Ovary (tissue), 9 donors: Measurements from ENCODE around the gene LAMB4. TPM values are rescaled to one million over a fixed set of nuclear protein-coding genes. Genes with fewer than 3 reads are reported as not detected.

Experiments
- DNase-seq, 5 donors: peaks; one replicate each; pipeline ENCODE4 v3.0.0-alpha.2; 2019 to 2020
- H3K27ac ChIP-seq, 2 donors: fragments of 200-600 bp; one replicate each; pipeline versions ENCODE4 v1.5.1 to v1.8.0; 2019 to 2022
- H3K27me3 ChIP-seq: fragments of 200-600 bp; one replicate; pipeline ENCODE4 v1.8.0; 2022
- H3K36me3 ChIP-seq: fragments of 200-600 bp; sonication (generic); one replicate; pipeline ENCODE4 v1.5.1; 2019
- H3K4me1 ChIP-seq: one replicate; pipeline ENCODE4 v1.8.1; 2013; ENCODE audit warnings: mild to moderate bottlenecking, moderate library complexity; ENCODE audit not compliant: insufficient read depth
- H3K4me3 ChIP-seq: fragments of 200-600 bp; sonication (generic); one replicate; pipeline ENCODE4 v1.5.1; 2017
- H3K9me3 ChIP-seq, 2 donors: fragments of 200-600 bp in 1 of 2; sonication (generic) in 1 of 2; one replicate each; pipeline versions ENCODE4 v1.5.1 to v1.8.1; 2013 to 2019; ENCODE audit warnings: mild to moderate bottlenecking in 1 of 2, moderate library complexity in 1 of 2
- CTCF ChIP-seq, 3 donors: fragments of 450-650 bp in 2 of 3; fragments of 200-600 bp in 1 of 3; IDR thresholded peaks; one replicate each; pipeline versions ENCODE4 v1.5.1 to v1.8.0; 2016 to 2022; ENCODE audit warnings: antibody characterized with exemption in 3 of 3, mild to moderate bottlenecking in 1 of 3
- EP300 ChIP-seq: sonication (generic); formaldehyde crosslinking; IDR thresholded peaks from one replicate; pipeline ENCODE4 v1.6.1; 2017; ENCODE audit warnings: antibody characterized with exemption
- POLR2A ChIP-seq: fragments of 450-650 bp; IDR thresholded peaks from one replicate; pipeline ENCODE4 v1.6.1; 2017; ENCODE audit warnings: antibody characterized with exemption, mild to moderate bottlenecking, moderate library complexity
- WGBS, 3 donors: extraction: QIAGEN DNeasy Blood & Tissue Kit in 1 of 3; methylation state at CpG; one replicate each; pipeline versions ENCODE4 v1.1.5 to v1.1.7; 2013 to 2017; 5-methylcytosine and 5-hydroxymethylcytosine counted together
- intact Hi-C, 4 donors: fragments of 100-400 bp; cut with DNase I; formaldehyde crosslinking; loops; one replicate each; pipeline versions ENCODE4 v1.11.0 to v1.15.1; 2022 to 2023
- polyA plus RNA-seq, 2 donors: library from polyadenylated mRNA; stranded (reverse); fragments of 200-250 nt in 1 of 2; fragments of 350-450 nt in 1 of 2; fragmentation: Illumina TruSeq in 1 of 2; extraction: RNeasy Lipid Tissue Mini Kit (QIAGEN cat#74804) in 1 of 2; gene quantifications; one replicate each; pipeline ENCODE4 v1.2.3, GENCODE V29; 2013 to 2014
- total RNA-seq, 7 donors: library from RNA; depleted of rRNA in 2 of 7; stranded (reverse); fragments of >200 nt in 2 of 7; fragmentation: NEBNext Ultra II Directional in 3 of 7; extraction: Animal tissue kit (Norgen Biotek cat#: 25700) in 3 of 7; gene quantifications; one replicate each; pipeline versions ENCODE4 v1.1.0 to v1.2.4, GENCODE V29; 2016 to 2023
- donor health status: DM: no; HTN: no; CAD: no; lungs with moderate emphysema.
- donor health status: DM: no; HTN: no; CAD: no.
- donor health status: Bipolar disorder and iron deficiency.
- donor health status: DM: yes; HTN: yes; CAD: no.
- donor health status: DM: no; HTN: no; CAD: no.
- donor health status: DM: yes; HTN: yes; CAD: no.

LAMB4 gene
- total and polyA plus RNA-seq, 9 donors: 0.10 to 0.17 TPM; not detected in 7

- intact Hi-C loops: no loop called here
- no peaks in the 10 kb centered on the region for H3K36me3 ChIP-seq
- peaks cover 6% of the 10 kb centered on the region for H3K4me1 ChIP-seq
- 90 to 96% (median 93%) methylated on average over 1 of the region's 1 CpG for WGBS, 3 donors
- no peaks in the 10 kb centered on the region for H3K9me3 ChIP-seq
- H3K27me3 ChIP-seq: no peaks in the 10 kb centered on the region
- TF ChIP-seq CTCF (IDR thresholded peaks at IDR 0.05) (no peak), POLR2A (no peak)
- H3K4me3 ChIP-seq: no peak overlapping the region
- no peak for DNase-seq
- H3K27ac ChIP-seq: no peak overlapping the region
Measured at GRCh38 chr7:108089381-108089780, 40.8 kb downstream of the LAMB4 start.

- no peak for DNase-seq
- peaks cover 3% of the 10 kb centered on the region for H3K4me1 ChIP-seq
- H3K4me3 ChIP-seq: no peak overlapping the region
- no peak overlapping the region for H3K27ac ChIP-seq
- no peaks in the 10 kb centered on the region for H3K36me3 ChIP-seq
- intact Hi-C loops: no loop called here
- no peaks in the 10 kb centered on the region for H3K9me3 ChIP-seq
- no peak for TF ChIP-seq CTCF (IDR thresholded peaks at IDR 0.05)
- TF ChIP-seq POLR2A: no peak
- no peak for TF ChIP-seq EP300
- H3K27me3 ChIP-seq: no peaks in the 10 kb centered on the region
Measured at GRCh38 chr7:108088729-108089128, 41.4 kb downstream of the LAMB4 start.

GRCh38 chr7:108087778-108088177 is 42.4 kb downstream of the LAMB4 start:
- no peaks in the 10 kb centered on the region for H3K4me1 ChIP-seq
- no peak overlapping the region for H3K4me3 ChIP-seq
- no peaks in the 10 kb centered on the region for H3K9me3 ChIP-seq
- no peaks in the 10 kb centered on the region for H3K36me3 ChIP-seq
- TF ChIP-seq EP300 (no peak), CTCF (IDR thresholded peaks at IDR 0.05) (no peak), POLR2A (no peak)
- DNase-seq: no peak
- intact Hi-C loops: no loop called here
- no peak overlapping the region for H3K27ac ChIP-seq
- WGBS, 3 donors: 95 to 97% (median 95%) methylated on average over 1 of the region's 1 CpG
- no peaks in the 10 kb centered on the region for H3K27me3 ChIP-seq

GRCh38 chr7:108086962-108087361 is 43.2 kb downstream of the LAMB4 start:
- no peak overlapping the region for H3K27ac ChIP-seq
- H3K36me3 ChIP-seq: no peaks in the 10 kb centered on the region
- H3K27me3 ChIP-seq: no peaks in the 10 kb centered on the region
- H3K9me3 ChIP-seq: no peaks in the 10 kb centered on the region
- H3K4me1 ChIP-seq: no peaks in the 10 kb centered on the region
- DNase-seq: no peak
- TF ChIP-seq CTCF (IDR thresholded peaks at IDR 0.05): no peak
- TF ChIP-seq EP300: no peak
- no peak for TF ChIP-seq POLR2A
- intact Hi-C loops: no loop called here
- WGBS, 3 donors: 80 to 93% (median 85%) methylated on average over 2 of the region's 2 CpGs
- H3K4me3 ChIP-seq: no peak overlapping the region

- intact Hi-C loops: no loop called here
- no peak for DNase-seq
- Histone ChIP-seq H3K27me3 (no peaks in the 10 kb centered on the region), H3K4me1 (no peaks in the 10 kb centered on the region), H3K9me3 (no peaks in the 10 kb centered on the region), H3K27ac (no peak overlapping the region), H3K4me3 (no peak overlapping the region), H3K36me3 (no peaks in the 10 kb centered on the region)
- TF ChIP-seq POLR2A: no peak
- TF ChIP-seq EP300: no peak
- TF ChIP-seq CTCF (IDR thresholded peaks at IDR 0.05): no peak
- 69 to 77% (median 72%) methylated on average over 2 of the region's 2 CpGs for WGBS, 3 donors
Measured at GRCh38 chr7:108086546-108086945, 43.6 kb downstream of the LAMB4 start.
